Natural killer cell (primary cell): ENCODE results near the gene SSR3. TPM values are rescaled to one million over a fixed set of nuclear protein-coding genes. Genes with fewer than 3 reads are reported as not detected.

Experiments
- ATAC-seq, 3 donors: fragments of 150-1000 bp in 2 of 3; fragments of 200-7000 bp in 1 of 3; cut with Tn5 transposase; 1 replicate in 1 of 3; 2 replicates in 2 of 3; pipeline ENCODE4 v1.10.0; 2021; ENCODE audit warnings: mild to moderate bottlenecking in 2 of 3, moderate library complexity in 2 of 3
- DNase-seq, 2 donors: peaks; one replicate each; pipeline versions ENCODE4 v3.0.0 to v3.0.0-alpha.2; 2013 to 2021; ENCODE audit warnings: mixed read lengths in 1 of 2
- H3K27ac ChIP-seq: one replicate; pipeline ENCODE4 v1.5.1; 2013; ENCODE audit warnings: mild to moderate bottlenecking, low read length
- H3K27me3 ChIP-seq: one replicate; pipeline ENCODE4 v1.6.1; 2013; ENCODE audit warnings: low read length; ENCODE audit not compliant: control insufficient read depth, insufficient read depth
- H3K36me3 ChIP-seq: one replicate; pipeline ENCODE4 v1.6.1; 2013; ENCODE audit warnings: low read length; ENCODE audit not compliant: control insufficient read depth, insufficient read depth
- H3K4me1 ChIP-seq: one replicate; pipeline ENCODE4 v1.6.1; 2013; ENCODE audit warnings: low read length; ENCODE audit not compliant: control insufficient read depth, insufficient read depth
- H3K4me3 ChIP-seq: one replicate; pipeline ENCODE4 v1.5.1; 2013; ENCODE audit warnings: low read length
- H3K9me3 ChIP-seq: one replicate; pipeline ENCODE4 v1.6.1; 2013; ENCODE audit warnings: low read length; ENCODE audit not compliant: control insufficient read depth, insufficient read depth
- H3K27ac Mint-ChIP-seq, 2 donors: one replicate each; pipeline ENCODE4 v1.8.0; 2022; ENCODE audit warnings: mild to moderate bottlenecking in 2 of 2, mixed read lengths in 2 of 2, moderate library complexity in 1 of 2
- H3K27me3 Mint-ChIP-seq, 2 donors: one replicate each; pipeline ENCODE4 v1.8.0; 2022; ENCODE audit warnings: low read depth in 2 of 2, mixed read lengths in 2 of 2
- H3K36me3 Mint-ChIP-seq: one replicate; pipeline ENCODE4 v1.8.0; 2022; ENCODE audit warnings: mixed read lengths
- H3K4me1 Mint-ChIP-seq, 2 donors: one replicate each; pipeline ENCODE4 v1.8.0; 2022; ENCODE audit warnings: mixed read lengths in 2 of 2
- H3K4me3 Mint-ChIP-seq: one replicate; pipeline ENCODE4 v1.8.0; 2022; ENCODE audit warnings: mild to moderate bottlenecking, moderate library complexity, mixed read lengths
- H3K9me3 Mint-ChIP-seq, 2 donors: one replicate each; pipeline ENCODE4 v1.8.0; 2022; ENCODE audit warnings: mixed read lengths in 2 of 2
- CTCF ChIP-seq: fragments of 200-600 bp; IDR thresholded peaks from one replicate; pipeline ENCODE4 v1.8.0; 2022; ENCODE audit warnings: antibody characterized with exemption
- WGBS: methylation state at CpG from one replicate; pipeline ENCODE4 v1.1.7; 2013; ENCODE audit warnings: missing lambda C conversion rate; ENCODE audit not compliant: insufficient coverage; 5-methylcytosine and 5-hydroxymethylcytosine counted together
- intact Hi-C: fragments of 100-400 bp; cut with micrococcal nuclease; formaldehyde crosslinking; loops from one replicate; pipeline ENCODE4 v1.14.2; 2022
- total RNA-seq, 4 donors: library from RNA; stranded (reverse); fragments of 120-200 nt in 1 of 4; gene quantifications; one replicate each; pipeline versions ENCODE4 v1.2.3 to v1.2.4, GENCODE V29; 2013 to 2022

The SSR3 gene
- total RNA-seq, 3 donors from 2014 or later (not counting 1 experiment from before 2014, with no cell fraction given) = 60.7 to 75.1 (median 63.0) TPM

GRCh38 chr3:156579427-156579851, 24.5 kb upstream of the SSR3 start:
- WGBS = 16% methylated on average over 2 of the region's 2 CpGs

GRCh38 chr3:156577736-156578135, 22.8 kb upstream of the SSR3 start:
- H3K27me3 ChIP-seq = no peaks in the 10 kb centered on the region
- Mint-ChIP-seq H3K4me3 (no peak overlapping the region), H3K27me3 (peaks cover 14 to 26% of the 10 kb centered on the region in 2 donors), H3K9me3 (no peaks in the 10 kb centered on the region), H3K27ac (no peak overlapping the region), H3K4me1 (no peaks in the 10 kb centered on the region), H3K36me3 (no peaks in the 10 kb centered on the region)
- TF ChIP-seq CTCF = no peak
- intact Hi-C loops = no loop called here
- no peak overlapping the region for H3K27ac ChIP-seq
- no peaks in the 10 kb centered on the region for H3K36me3 ChIP-seq
- H3K4me3 ChIP-seq = no peak overlapping the region
- H3K4me1 ChIP-seq = no peaks in the 10 kb centered on the region
- DNase-seq (no peak), ATAC-seq (no peak)
- H3K9me3 ChIP-seq = no peaks in the 10 kb centered on the region

More at GRCh38 chr3:156579427-156579851, 24.5 kb upstream of the SSR3 start:
- Histone ChIP-seq H3K4me1 (no peaks in the 10 kb centered on the region), H3K4me3 (no peak overlapping the region), H3K27me3 (no peaks in the 10 kb centered on the region), H3K27ac (no peak overlapping the region), H3K9me3 (no peaks in the 10 kb centered on the region), H3K36me3 (no peaks in the 10 kb centered on the region)
- H3K27me3 Mint-ChIP-seq = peaks cover 14 to 19% of the 10 kb centered on the region in 2 donors
- peaks cover 0 to 6% of the 10 kb centered on the region in 2 donors for H3K4me1 Mint-ChIP-seq
- H3K9me3 Mint-ChIP-seq = no peaks in the 10 kb centered on the region
- no peak for DNase-seq
- H3K27ac Mint-ChIP-seq = no peak overlapping the region
- H3K4me3 Mint-ChIP-seq = no peak overlapping the region
- no peak for ATAC-seq
- no peaks in the 10 kb centered on the region for H3K36me3 Mint-ChIP-seq
- no peak for TF ChIP-seq CTCF
- intact Hi-C loops = no loop called here

GRCh38 chr3:156576651-156577348, 21.9 kb upstream of the SSR3 start:
- Mint-ChIP-seq H3K36me3 (no peaks in the 10 kb centered on the region), H3K27me3 (peaks cover 20 to 35% of the 10 kb centered on the region in 2 donors), H3K9me3 (no peaks in the 10 kb centered on the region), H3K4me3 (no peak overlapping the region), H3K4me1 (no peaks in the 10 kb centered on the region), H3K27ac (no peak overlapping the region)
- H3K36me3 ChIP-seq = no peaks in the 10 kb centered on the region
- no peaks in the 10 kb centered on the region for H3K4me1 ChIP-seq
- H3K4me3 ChIP-seq = no peak overlapping the region
- DNase-seq = no peak
- no peaks in the 10 kb centered on the region for H3K9me3 ChIP-seq
- H3K27ac ChIP-seq = no peak overlapping the region
- ATAC-seq = no peak
- intact Hi-C loops = no loop called here
- H3K27me3 ChIP-seq = no peaks in the 10 kb centered on the region
- no peak for TF ChIP-seq CTCF
- WGBS = 86% methylated on average over 2 of the region's 2 CpGs

GRCh38 chr3:156576051-156576450, 21.1 kb upstream of the SSR3 start:
- Histone ChIP-seq H3K9me3 (no peaks in the 10 kb centered on the region), H3K36me3 (no peaks in the 10 kb centered on the region), H3K27ac (no peak overlapping the region), H3K4me1 (no peaks in the 10 kb centered on the region), H3K27me3 (no peaks in the 10 kb centered on the region), H3K4me3 (no peak overlapping the region)
- Mint-ChIP-seq H3K27ac (no peak overlapping the region), H3K27me3 (peaks cover 23 to 40% of the 10 kb centered on the region in 2 donors), H3K9me3 (no peaks in the 10 kb centered on the region), H3K4me3 (no peak overlapping the region), H3K36me3 (no peaks in the 10 kb centered on the region), H3K4me1 (no peaks in the 10 kb centered on the region)
- TF ChIP-seq CTCF = no peak
- intact Hi-C loops = no loop called here
- WGBS = 88% methylated on average over 2 of the region's 2 CpGs
- no peak for ATAC-seq
- DNase-seq = no peak
